SH-SY5Y (cell line): ENCODE data around the gene LRCOL1.

Experiments
- GATA2 ChIP-seq: IDR thresholded peaks from 2 replicates; pipeline ENCODE4 v1.6.1; 2011; ENCODE audit warnings: mild to moderate bottlenecking, low read depth, low read length
- GATA3 ChIP-seq: IDR thresholded peaks from 2 replicates; pipeline ENCODE4 v1.6.1; 2011; ENCODE audit warnings: low read depth, mild to moderate bottlenecking, low read length, moderate library complexity

LRCOL1 gene

DNA sequence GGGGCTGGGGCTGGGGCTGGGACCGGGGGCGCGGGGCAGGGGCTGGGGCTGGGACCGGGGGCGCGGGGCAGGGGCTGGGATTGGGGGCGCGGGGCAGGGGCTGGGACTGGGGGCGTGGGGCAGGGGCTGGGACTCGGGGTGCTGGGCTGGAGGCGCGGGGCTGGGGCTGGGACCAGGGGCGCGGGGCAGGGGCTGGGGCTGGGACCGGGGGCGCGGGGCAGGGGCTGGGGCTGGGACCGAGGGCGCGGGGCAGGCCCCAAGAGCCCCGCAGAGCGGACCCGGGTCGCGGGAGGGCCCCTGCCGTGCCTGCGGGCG, 8.6 kb upstream of the LRCOL1 start:
- TF ChIP-seq GATA2 (no peak), GATA3 (no peak)

GRCh38 chr12:132618683-132619043, 8.3 kb upstream of the LRCOL1 start, which contains the start of gene P2RX2:
P2RX2 (plus strand) TSS chr12:132618776; CDS start chr12:132618817, 41 bp downstream.
- TF ChIP-seq GATA2, result no peak
- TF ChIP-seq GATA3, result no peak

DNA sequence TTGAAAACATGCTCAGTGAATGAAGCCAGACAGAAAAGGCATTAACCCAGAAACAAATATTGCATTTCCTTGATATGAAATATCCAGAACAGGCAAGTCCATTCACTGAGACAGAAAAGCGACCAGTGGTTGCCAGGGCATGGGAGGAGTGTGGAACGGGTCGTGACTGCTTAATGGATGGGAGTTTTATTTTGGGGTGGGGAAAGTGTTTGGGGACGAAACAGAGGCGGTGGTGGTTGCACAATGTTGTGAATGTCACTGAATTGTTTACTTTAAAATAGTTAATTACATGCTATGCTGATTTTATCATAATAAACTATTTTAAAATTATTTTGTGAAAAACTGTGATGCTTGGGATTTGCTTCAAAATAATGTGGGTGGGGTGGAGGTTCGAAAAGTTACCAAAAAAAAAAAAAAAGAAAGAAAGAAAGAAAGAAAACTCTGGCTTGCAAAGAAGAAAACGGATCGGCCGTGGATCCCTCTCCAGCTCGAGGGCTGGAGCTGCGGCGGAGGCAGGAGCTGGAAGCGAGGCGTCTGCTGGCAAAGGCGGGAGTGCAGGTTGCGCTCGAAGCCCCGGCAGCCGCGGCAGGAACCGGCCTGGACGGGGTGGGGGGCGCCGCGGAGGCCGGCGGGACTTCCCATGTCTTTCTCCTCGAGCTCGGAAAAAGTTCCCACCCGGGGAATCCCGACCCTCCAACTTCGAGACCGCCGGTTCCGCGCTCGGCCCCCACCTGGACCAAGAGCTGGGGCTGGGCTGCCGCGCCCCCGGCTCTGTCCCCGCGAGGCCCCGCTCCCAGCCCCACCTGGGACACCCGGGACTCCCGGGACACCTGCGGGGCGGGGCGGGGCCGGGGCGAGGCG, 7.7 kb upstream of the LRCOL1 start:
- TF ChIP-seq GATA3, result no peak
- TF ChIP-seq GATA2, result no peak

- TF ChIP-seq GATA2, result no peak
- TF ChIP-seq GATA3, result no peak
Measured at GRCh38 chr12:132617135-132617701, 6.8 kb upstream of the LRCOL1 start.

DNA sequence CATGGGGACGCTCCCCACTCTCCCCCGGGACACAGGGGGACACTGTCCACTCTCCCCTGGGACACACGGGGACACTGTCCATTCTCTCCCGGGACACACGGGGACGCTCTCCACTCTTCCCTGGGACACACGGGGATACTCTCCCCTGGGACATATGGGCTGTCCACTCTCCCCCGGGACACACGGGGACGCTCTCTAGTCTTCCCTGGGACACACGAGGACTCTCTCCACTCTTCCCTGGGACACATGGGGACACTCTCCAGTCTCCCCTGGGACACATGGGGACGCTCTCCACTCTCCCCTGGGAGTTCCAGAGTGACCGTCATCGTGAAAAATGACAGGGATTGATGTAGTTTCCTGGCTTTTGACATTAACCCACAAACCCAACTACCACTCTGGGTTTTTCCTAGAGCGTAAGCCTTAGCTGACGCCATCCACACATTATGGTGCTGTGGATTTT, 5.2 kb upstream of the LRCOL1 start:
- TF ChIP-seq GATA3, result no peak
- no peak for TF ChIP-seq GATA2

- no peak for TF ChIP-seq GATA3
- no peak for TF ChIP-seq GATA2
Measured at GRCh38 chr12:132614861-132615578, 4.6 kb upstream of the LRCOL1 start.

DNA sequence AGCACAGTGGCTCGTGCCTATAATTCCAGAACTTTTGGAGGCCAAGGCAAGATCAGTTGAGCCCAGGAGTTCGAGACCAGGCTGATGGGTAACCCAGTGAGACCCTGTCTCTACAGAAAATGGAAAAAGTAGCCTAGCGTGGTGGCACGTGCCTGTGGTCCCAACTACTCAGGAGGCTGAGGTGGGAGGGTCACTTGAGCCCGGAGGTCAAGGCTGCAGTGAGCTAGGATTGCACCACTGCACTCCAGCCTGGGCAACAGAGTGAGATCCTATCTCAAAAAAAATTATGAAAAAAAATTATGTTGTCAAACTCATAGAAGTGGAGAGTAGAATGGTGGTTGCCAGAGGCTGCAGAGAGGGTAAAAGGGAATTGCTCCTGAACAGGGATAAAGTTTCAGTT, 3.6 kb upstream of the LRCOL1 start:
- TF ChIP-seq GATA3 (no peak), GATA2 (no peak)

GRCh38 chr12:132611620-132612019, 1.2 kb upstream of the LRCOL1 start:
- TF ChIP-seq GATA3, result no peak
- no peak for TF ChIP-seq GATA2

DNA sequence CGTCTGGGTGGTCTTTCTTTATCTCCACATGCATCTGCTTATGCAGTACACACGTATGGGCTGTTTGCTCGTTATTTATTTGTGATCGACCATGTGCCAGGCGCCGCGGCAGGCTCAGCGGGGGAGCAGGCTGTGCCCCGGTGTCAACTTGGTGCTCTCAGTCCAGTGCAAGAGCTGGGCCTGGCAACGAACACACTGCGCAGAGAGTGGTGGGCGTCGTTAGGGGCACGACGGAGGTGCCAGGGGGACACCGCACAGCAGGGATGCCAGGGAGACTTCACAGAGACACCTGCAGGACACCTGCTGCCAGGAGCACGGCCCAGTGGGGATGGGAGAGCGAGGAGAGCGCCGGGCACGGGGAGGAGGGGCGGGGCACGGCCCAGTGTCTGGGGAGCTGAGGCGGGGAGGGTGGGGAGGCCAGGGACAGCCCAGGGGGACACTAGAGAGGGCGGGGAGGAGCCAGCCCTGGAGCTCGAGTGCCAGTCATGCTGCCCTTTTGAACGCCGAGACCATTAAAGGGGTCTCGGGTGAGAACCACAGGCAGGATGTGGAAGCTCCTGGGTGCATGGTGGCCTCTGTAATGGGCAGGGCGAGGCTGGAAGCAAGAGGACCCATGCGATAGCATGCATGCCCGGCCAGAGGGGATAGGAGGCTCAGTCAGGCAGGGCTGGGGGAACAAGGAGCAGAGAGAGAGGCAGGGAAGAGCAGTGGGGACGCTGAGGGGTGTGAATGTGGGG, 652 bp upstream of the LRCOL1 start:
- TF ChIP-seq GATA2 (no peak), GATA3 (no peak)

- no peak for TF ChIP-seq GATA2
- TF ChIP-seq GATA3, result no peak
Measured at GRCh38 chr12:132608231-132609171, 1.9 kb downstream of the LRCOL1 start.

DNA sequence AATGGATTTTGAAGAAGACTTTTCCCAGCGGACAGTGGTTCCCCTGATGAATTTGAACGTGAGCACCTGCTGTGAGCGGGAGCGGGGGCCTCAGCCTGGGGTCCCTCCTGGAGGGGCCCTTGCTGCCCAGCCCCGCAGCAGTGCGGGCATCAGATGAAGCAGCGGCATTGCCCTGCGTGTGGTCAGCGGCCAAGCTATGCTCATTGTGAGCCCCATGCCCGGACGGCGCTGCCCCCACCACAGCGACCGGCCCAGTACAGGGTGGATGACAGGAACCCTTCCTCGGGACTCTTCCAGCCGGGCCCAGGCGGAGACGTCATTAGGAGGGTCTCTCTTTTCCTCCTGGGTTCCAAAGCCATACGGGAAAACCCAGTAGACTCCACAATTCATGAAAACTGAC, 3.5 kb downstream of the LRCOL1 start:
- TF ChIP-seq GATA2, result no peak
- TF ChIP-seq GATA3, result no peak

- TF ChIP-seq GATA3, result no peak
- TF ChIP-seq GATA2, result no peak
Measured at GRCh38 chr12:132606466-132606865, 3.9 kb downstream of the LRCOL1 start.

- TF ChIP-seq GATA2, result no peak
- TF ChIP-seq GATA3, result no peak
Measured at GRCh38 chr12:132605892-132606291, 4.5 kb downstream of the LRCOL1 start.
